ENCODE results near the gene UBP1.

Gene UBP1

DNA sequence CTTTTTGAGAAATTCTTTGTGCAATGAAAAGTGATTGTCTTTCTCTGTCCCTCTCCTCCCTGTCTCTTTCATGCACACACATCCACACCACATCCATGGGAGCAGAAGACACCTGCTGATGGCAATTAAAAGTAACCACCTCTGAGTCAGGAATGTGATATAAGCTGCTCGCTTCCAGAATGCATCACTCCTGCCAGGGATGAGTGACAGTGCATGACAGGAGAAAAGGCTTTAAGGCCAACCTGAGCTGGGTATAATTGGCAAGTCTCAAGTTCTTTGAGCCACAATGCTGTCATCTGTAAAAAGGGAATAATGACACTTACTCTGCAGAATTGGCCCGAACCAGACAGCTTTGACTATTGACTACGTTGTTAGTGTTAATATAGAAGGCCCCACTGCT lies 59.6 kb downstream of the UBP1 start:
- TF ChIP-seq ZBTB7A (IDR thresholded peaks at IDR 0.05; ENCODE audit: low read depth): no peak
- TF ChIP-seq EGR1 (IDR thresholded peaks at IDR 0.05): no peak
- no peak for TF ChIP-seq TEAD4 (IDR thresholded peaks at IDR 0.05)
- TF ChIP-seq RAD21 (IDR thresholded peaks at IDR 0.05; ENCODE audit: low read depth): no peak
- no peak for TF ChIP-seq NFIC (IDR thresholded peaks at IDR 0.05)

DNA sequence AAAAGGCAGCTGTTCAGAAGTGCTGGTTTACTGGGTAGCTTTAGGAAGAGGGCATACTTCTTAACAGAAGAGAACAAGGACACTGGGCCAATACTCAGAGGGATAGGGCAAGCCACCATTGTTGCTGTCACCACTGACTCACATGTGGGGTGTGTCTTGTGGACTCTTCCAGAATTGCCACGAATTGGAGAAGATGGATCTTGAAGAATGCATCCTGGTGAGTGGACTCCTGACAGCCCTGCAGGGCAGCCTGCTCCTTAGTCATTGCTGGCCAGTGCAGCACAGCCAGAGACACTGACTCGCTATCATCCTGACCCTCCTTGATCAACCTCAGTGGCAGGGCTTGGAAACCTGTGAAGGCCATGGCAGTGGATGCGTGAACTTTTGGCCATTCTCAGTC lies 62.3 kb downstream of the UBP1 start:
- TF ChIP-seq TAF1 (IDR thresholded peaks at IDR 0.05; ENCODE audit: low read depth): no peak
- no peak for TF ChIP-seq FOXM1 (IDR thresholded peaks at IDR 0.05; ENCODE audit: borderline replicate concordance, low read depth)
- TF ChIP-seq YY1 (IDR thresholded peaks at IDR 0.05; ENCODE audit: low read depth): no peak
- no peak for TF ChIP-seq EP300 (IDR thresholded peaks at IDR 0.05; ENCODE audit: borderline replicate concordance)
- TF ChIP-seq EGR1 (IDR thresholded peaks at IDR 0.05): no peak
- TF ChIP-seq NFIC (IDR thresholded peaks at IDR 0.05): no peak
- no peak for TF ChIP-seq CREB1 (IDR thresholded peaks at IDR 0.05; ENCODE audit: low read depth)
- TF ChIP-seq, protein P1, sequence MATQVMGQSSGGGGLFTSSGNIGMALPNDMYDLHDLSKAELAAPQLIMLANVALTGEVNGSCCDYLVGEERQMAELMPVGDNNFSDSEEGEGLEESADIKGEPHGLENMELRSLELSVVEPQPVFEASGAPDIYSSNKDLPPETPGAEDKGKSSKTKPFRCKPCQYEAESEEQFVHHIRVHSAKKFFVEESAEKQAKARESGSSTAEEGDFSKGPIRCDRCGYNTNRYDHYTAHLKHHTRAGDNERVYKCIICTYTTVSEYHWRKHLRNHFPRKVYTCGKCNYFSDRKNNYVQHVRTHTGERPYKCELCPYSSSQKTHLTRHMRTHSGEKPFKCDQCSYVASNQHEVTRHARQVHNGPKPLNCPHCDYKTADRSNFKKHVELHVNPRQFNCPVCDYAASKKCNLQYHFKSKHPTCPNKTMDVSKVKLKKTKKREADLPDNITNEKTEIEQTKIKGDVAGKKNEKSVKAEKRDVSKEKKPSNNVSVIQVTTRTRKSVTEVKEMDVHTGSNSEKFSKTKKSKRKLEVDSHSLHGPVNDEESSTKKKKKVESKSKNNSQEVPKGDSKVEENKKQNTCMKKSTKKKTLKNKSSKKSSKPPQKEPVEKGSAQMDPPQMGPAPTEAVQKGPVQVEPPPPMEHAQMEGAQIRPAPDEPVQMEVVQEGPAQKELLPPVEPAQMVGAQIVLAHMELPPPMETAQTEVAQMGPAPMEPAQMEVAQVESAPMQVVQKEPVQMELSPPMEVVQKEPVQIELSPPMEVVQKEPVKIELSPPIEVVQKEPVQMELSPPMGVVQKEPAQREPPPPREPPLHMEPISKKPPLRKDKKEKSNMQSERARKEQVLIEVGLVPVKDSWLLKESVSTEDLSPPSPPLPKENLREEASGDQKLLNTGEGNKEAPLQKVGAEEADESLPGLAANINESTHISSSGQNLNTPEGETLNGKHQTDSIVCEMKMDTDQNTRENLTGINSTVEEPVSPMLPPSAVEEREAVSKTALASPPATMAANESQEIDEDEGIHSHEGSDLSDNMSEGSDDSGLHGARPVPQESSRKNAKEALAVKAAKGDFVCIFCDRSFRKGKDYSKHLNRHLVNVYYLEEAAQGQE (IDR thresholded peaks at IDR 0.05; ENCODE audit: low read depth): no peak
- TF ChIP-seq, protein P2, sequence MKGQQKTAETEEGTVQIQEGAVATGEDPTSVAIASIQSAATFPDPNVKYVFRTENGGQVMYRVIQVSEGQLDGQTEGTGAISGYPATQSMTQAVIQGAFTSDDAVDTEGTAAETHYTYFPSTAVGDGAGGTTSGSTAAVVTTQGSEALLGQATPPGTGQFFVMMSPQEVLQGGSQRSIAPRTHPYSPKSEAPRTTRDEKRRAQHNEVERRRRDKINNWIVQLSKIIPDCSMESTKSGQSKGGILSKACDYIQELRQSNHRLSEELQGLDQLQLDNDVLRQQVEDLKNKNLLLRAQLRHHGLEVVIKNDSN (IDR thresholded peaks at IDR 0.05): no peak
- TF ChIP-seq ZBTB7A (IDR thresholded peaks at IDR 0.05; ENCODE audit: low read depth): no peak
- TF ChIP-seq, protein P3, sequence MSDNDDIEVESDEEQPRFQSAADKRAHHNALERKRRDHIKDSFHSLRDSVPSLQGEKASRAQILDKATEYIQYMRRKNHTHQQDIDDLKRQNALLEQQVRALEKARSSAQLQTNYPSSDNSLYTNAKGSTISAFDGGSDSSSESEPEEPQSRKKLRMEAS (IDR thresholded peaks at IDR 0.05): no peak
- no peak for TF ChIP-seq TEAD4 (IDR thresholded peaks at IDR 0.05)
- no peak for TF ChIP-seq CEBPB (IDR thresholded peaks at IDR 0.05)
- no peak for TF ChIP-seq RAD21 (IDR thresholded peaks at IDR 0.05; ENCODE audit: low read depth)
- TF ChIP-seq TCF12 (IDR thresholded peaks at IDR 0.05; ENCODE audit: low read depth): no peak

DNA sequence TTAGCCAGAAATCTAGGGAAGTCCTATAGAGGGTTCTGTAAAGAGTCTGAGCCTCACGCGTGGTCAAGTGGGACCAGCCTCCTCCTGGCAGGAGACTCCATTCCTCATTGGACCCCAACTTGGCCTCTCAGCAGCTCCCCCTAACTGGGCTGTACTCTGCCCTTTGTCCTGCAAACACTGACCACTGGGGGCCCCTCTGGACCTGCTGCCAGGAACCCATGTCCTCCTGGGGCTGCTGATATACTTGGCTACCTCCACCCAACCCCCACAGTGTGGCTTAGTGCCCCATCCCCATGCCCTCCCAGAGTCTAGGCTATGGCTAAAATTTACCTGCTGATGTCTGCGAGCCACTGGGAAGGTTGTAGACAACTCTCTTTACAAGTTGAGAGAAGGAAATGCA lies 62.7 kb downstream of the UBP1 start:
- TF ChIP-seq CREB1 (IDR thresholded peaks at IDR 0.05; ENCODE audit: low read depth) (no peak), TCF12 (IDR thresholded peaks at IDR 0.05; ENCODE audit: low read depth) (no peak), TAF1 (IDR thresholded peaks at IDR 0.05; ENCODE audit: low read depth) (no peak), EP300 (IDR thresholded peaks at IDR 0.05; ENCODE audit: borderline replicate concordance) (no peak), CEBPB (IDR thresholded peaks at IDR 0.05) (no peak), TEAD4 (IDR thresholded peaks at IDR 0.05) (no peak), FOXM1 (IDR thresholded peaks at IDR 0.05; ENCODE audit: borderline replicate concordance, low read depth) (no peak), NFIC (IDR thresholded peaks at IDR 0.05) (no peak)
- TF ChIP-seq, protein P1 (IDR thresholded peaks at IDR 0.05; ENCODE audit: low read depth): no peak
- TF ChIP-seq, protein P3 (IDR thresholded peaks at IDR 0.05): no peak
- TF ChIP-seq, protein P2 (IDR thresholded peaks at IDR 0.05): no peak

DNA sequence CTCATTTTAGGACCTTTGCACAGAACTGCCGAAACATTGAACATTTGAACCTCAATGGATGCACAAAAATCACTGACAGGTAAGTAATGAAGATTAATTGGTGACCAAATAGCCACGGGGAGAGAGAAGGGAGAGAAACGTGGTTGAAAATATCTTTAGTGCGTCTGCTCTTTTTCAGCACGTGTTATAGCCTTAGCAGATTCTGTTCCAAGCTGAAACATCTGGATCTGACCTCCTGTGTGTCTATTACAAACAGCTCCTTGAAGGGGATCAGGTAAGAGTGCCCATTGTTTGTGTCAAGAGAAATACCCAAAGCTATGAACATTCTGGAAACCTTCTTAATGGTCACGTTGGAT lies 67.1 kb downstream of the UBP1 start:
- no peak for TF ChIP-seq CEBPB (IDR thresholded peaks at IDR 0.05)
- TF ChIP-seq, protein P1 (IDR thresholded peaks at IDR 0.05; ENCODE audit: low read depth): no peak
- TF ChIP-seq NFIC (IDR thresholded peaks at IDR 0.05): no peak
- TF ChIP-seq, protein P2 (IDR thresholded peaks at IDR 0.05): no peak
- TF ChIP-seq, protein P3 (IDR thresholded peaks at IDR 0.05): no peak
- TF ChIP-seq RAD21 (IDR thresholded peaks at IDR 0.05; ENCODE audit: low read depth): no peak
- TF ChIP-seq FOXM1 (IDR thresholded peaks at IDR 0.05; ENCODE audit: borderline replicate concordance, low read depth): no peak
- no peak for TF ChIP-seq TAF1 (IDR thresholded peaks at IDR 0.05; ENCODE audit: low read depth)
- TF ChIP-seq TCF12 (IDR thresholded peaks at IDR 0.05; ENCODE audit: low read depth): no peak
- no peak for TF ChIP-seq ZBTB7A (IDR thresholded peaks at IDR 0.05; ENCODE audit: low read depth)
- no peak for TF ChIP-seq TEAD4 (IDR thresholded peaks at IDR 0.05)
- TF ChIP-seq YY1 (IDR thresholded peaks at IDR 0.05; ENCODE audit: low read depth): no peak
- no peak for TF ChIP-seq CREB1 (IDR thresholded peaks at IDR 0.05; ENCODE audit: low read depth)
- TF ChIP-seq EGR1 (IDR thresholded peaks at IDR 0.05): no peak

All from Ishikawa (cell line).